Liver (tissue), 9 donors: ENCODE measurements around the gene OAS2. TPM values are rescaled to one million over a fixed set of nuclear protein-coding genes. Genes with fewer than 3 reads are reported as not detected.

Source experiments
- DNase-seq: peaks from one replicate; pipeline ENCODE4 v3.0.0-alpha.2; 2017; ENCODE audit warnings: low spot score
- H3K27ac ChIP-seq, 2 donors: one replicate each; pipeline ENCODE4 v1.7.0; 2013; ENCODE audit warnings: inconsistent platforms in 2 of 2, low read length in 2 of 2, control low read depth in 1 of 2, low read depth in 1 of 2, mild to moderate bottlenecking in 1 of 2
- H3K27me3 ChIP-seq, 4 donors: one replicate each; pipeline versions ENCODE4 v1.6.1 to v1.7.0; 2013; ENCODE audit warnings: low read length in 3 of 4, inconsistent platforms in 1 of 4, mild to moderate bottlenecking in 1 of 4, moderate library complexity in 1 of 4; ENCODE audit not compliant: control insufficient read depth in 4 of 4, insufficient read depth in 4 of 4
- H3K36me3 ChIP-seq, 4 donors: one replicate each; pipeline versions ENCODE4 v1.6.1 to v1.7.0; 2013; ENCODE audit warnings: low read length in 3 of 4, mild to moderate bottlenecking in 3 of 4, low read depth in 1 of 4, moderate library complexity in 1 of 4; ENCODE audit not compliant: control insufficient read depth in 4 of 4, insufficient read depth in 3 of 4
- H3K4me1 ChIP-seq, 4 donors: one replicate each; pipeline versions ENCODE4 v1.6.1 to v1.7.0; 2013; ENCODE audit warnings: low read length in 3 of 4, mild to moderate bottlenecking in 3 of 4, moderate library complexity in 1 of 4; ENCODE audit not compliant: control insufficient read depth in 4 of 4, insufficient read depth in 4 of 4
- H3K4me3 ChIP-seq, 3 donors: one replicate each; pipeline versions ENCODE4 v1.6.1 to v1.7.0; 2013; ENCODE audit warnings: low read length in 3 of 3, control low read depth in 1 of 3, low read depth in 1 of 3, mild to moderate bottlenecking in 1 of 3
- H3K9ac ChIP-seq, 2 donors: one replicate each; pipeline ENCODE4 v1.7.0; 2013; ENCODE audit warnings: low read length in 2 of 2, mild to moderate bottlenecking in 2 of 2, moderate library complexity in 2 of 2, control low read depth in 1 of 2, low read depth in 1 of 2
- H3K9me3 ChIP-seq, 4 donors: one replicate each; pipeline versions ENCODE4 v1.6.1 to v1.7.0; 2013; ENCODE audit warnings: low read length in 3 of 4; ENCODE audit not compliant: control insufficient read depth in 4 of 4
- ATF3 ChIP-seq: IDR thresholded peaks from 2 replicates; pipeline ENCODE4 v1.6.1; 2016; ENCODE audit warnings: antibody characterized with exemption
- CTCF ChIP-seq: fragments of 150-350 bp; IDR thresholded peaks from 2 replicates; pipeline ENCODE4 v1.5.1; 2017; ENCODE audit warnings: improper control_type of control experiment, low read depth, low read length; ENCODE audit not compliant: missing input control
- FOXA1 ChIP-seq: IDR thresholded peaks from 2 replicates; pipeline ENCODE4 v1.6.1; 2016; ENCODE audit warnings: antibody characterized with exemption
- FOXA2 ChIP-seq: IDR thresholded peaks from 2 replicates; pipeline ENCODE4 v1.6.1; 2016; ENCODE audit warnings: antibody characterized with exemption
- GABPA ChIP-seq, 2 donors: IDR thresholded peaks in 1 of 2; conservative IDR thresholded peaks in 1 of 2; 2 replicates each; pipeline ENCODE4 v1.6.1; 2016; ENCODE audit warnings: antibody characterized with exemption in 2 of 2, mild to moderate bottlenecking in 1 of 2, moderate library complexity in 1 of 2
- HNF4A ChIP-seq, 2 donors: conservative IDR thresholded peaks; 2 replicates each; pipeline ENCODE4 v1.6.1; 2016; ENCODE audit warnings: antibody characterized with exemption in 2 of 2, mild to moderate bottlenecking in 2 of 2
- HNF4G ChIP-seq: IDR thresholded peaks from 2 replicates; pipeline ENCODE4 v1.6.1; 2016; ENCODE audit warnings: antibody characterized with exemption
- JUND ChIP-seq, 2 donors: IDR thresholded peaks; 2 replicates each; pipeline ENCODE4 v1.6.1; 2016; ENCODE audit warnings: antibody characterized with exemption in 2 of 2
- MAX ChIP-seq: IDR thresholded peaks from 2 replicates; pipeline ENCODE4 v1.6.1; 2016; ENCODE audit warnings: antibody characterized with exemption
- NR2F2 ChIP-seq: IDR thresholded peaks from 2 replicates; pipeline ENCODE4 v1.6.1; 2016; ENCODE audit warnings: antibody characterized with exemption
- RAD21 ChIP-seq, 2 donors: IDR thresholded peaks; 2 replicates each; pipeline ENCODE4 v1.6.1; 2016; ENCODE audit warnings: antibody characterized with exemption in 2 of 2, mild to moderate bottlenecking in 2 of 2
- REST ChIP-seq: IDR thresholded peaks from 2 replicates; pipeline ENCODE4 v1.6.1; 2016; ENCODE audit warnings: antibody characterized with exemption, mild to moderate bottlenecking
- RXRA ChIP-seq, 2 donors: IDR thresholded peaks; 2 replicates each; pipeline ENCODE4 v1.6.1; 2017 to 2018; ENCODE audit warnings: antibody characterized with exemption in 2 of 2, mild to moderate bottlenecking in 1 of 2
- SP1 ChIP-seq: IDR thresholded peaks from 2 replicates; pipeline ENCODE4 v1.6.1; 2018; ENCODE audit warnings: antibody characterized with exemption, mild to moderate bottlenecking
- TAF1 ChIP-seq: conservative IDR thresholded peaks from 2 replicates; pipeline ENCODE4 v1.6.1; 2016; ENCODE audit warnings: antibody characterized with exemption, mild to moderate bottlenecking
- YY1 ChIP-seq: IDR thresholded peaks from 2 replicates; pipeline ENCODE4 v1.6.1; 2016; ENCODE audit warnings: antibody characterized with exemption, mild to moderate bottlenecking
- ZBTB33 ChIP-seq: IDR thresholded peaks from 2 replicates; pipeline ENCODE4 v1.6.1; 2016; ENCODE audit warnings: antibody characterized with exemption
- WGBS: extraction: QIAGEN DNeasy Blood & Tissue Kit; methylation state at CpG from one replicate; pipeline ENCODE4 v1.1.7; 2013; 5-methylcytosine and 5-hydroxymethylcytosine counted together
- polyA plus RNA-seq, 2 donors: library from polyadenylated mRNA; stranded (reverse) in 1 of 2; unstranded in 1 of 2; fragments of 200-250 nt in 1 of 2; fragments of >200 nt in 1 of 2; fragmentation: Nextera tagmentation in 1 of 2; extraction: Ambion mirVana in 1 of 2; gene quantifications; one replicate each; pipeline versions ENCODE4 v1.2.1 to v1.2.3, GENCODE V29; 2013 to 2015
- total RNA-seq, 2 donors: library from RNA; depleted of rRNA; stranded (reverse); fragments of >200 nt; gene quantifications; one replicate each; pipeline ENCODE4 v1.2.3, GENCODE V29; 2014
- donor health status: healthy.
- donor health status: healthy.
- donor health status: healthy.
- donor health status: healthy.
- donor health status: healthy.

The OAS2 gene
- total and polyA plus RNA-seq, 4 donors = 3.3 to 9.4 (median 6.9) TPM

- Histone ChIP-seq H3K4me3 (no peak overlapping the region), H3K36me3 (no peaks in the 10 kb centered on the region), H3K9me3 (no peaks in the 10 kb centered on the region), H3K27me3 (no peaks in the 10 kb centered on the region), H3K4me1 (peaks cover 11 to 35% (median 22%) of the 10 kb centered on the region in 4 donors), H3K27ac (no peak overlapping the region), H3K9ac (no peak overlapping the region)
- no peak for DNase-seq
- 90% methylated on average over 7 of the region's 7 CpGs for WGBS
- no peak for TF ChIP-seq TAF1
- TF ChIP-seq RXRA (IDR thresholded peaks at IDR 0.05) = no peak
- TF ChIP-seq FOXA1 = no peak
- no peak for TF ChIP-seq HNF4G
- TF ChIP-seq JUND (IDR thresholded peaks at IDR 0.05) = no peak
- TF ChIP-seq ATF3 = no peak
- TF ChIP-seq SP1 = no peak
- no peak for TF ChIP-seq RAD21 (IDR thresholded peaks at IDR 0.05)
- TF ChIP-seq CTCF = no peak
- TF ChIP-seq ZBTB33 = no peak
- TF ChIP-seq REST = no peak
- TF ChIP-seq MAX = no peak
Measured at GRCh38 chr12:113060336-113060960, 82.1 kb downstream of the OAS2 start.

GRCh38 chr12:113061061-113061694 lies 82.9 kb downstream of the OAS2 start:
- DNase-seq = no peak
- Histone ChIP-seq H3K4me1 (peaks cover 10 to 34% (median 21%) of the 10 kb centered on the region in 4 donors), H3K9ac (peak overlapping the region in 1 of 2 donors; percentile 6), H3K27me3 (no peaks in the 10 kb centered on the region), H3K36me3 (no peaks in the 10 kb centered on the region), H3K4me3 (no peak overlapping the region), H3K27ac (peak overlapping the region in 1 of 2 donors; percentile 38), H3K9me3 (no peaks in the 10 kb centered on the region)
- 78% methylated on average over 10 of the region's 10 CpGs for WGBS
- TF ChIP-seq NR2F2 (no peak), RAD21 (IDR thresholded peaks at IDR 0.05) (no peak), FOXA2 (no peak), ZBTB33 (no peak), GABPA (IDR thresholded peaks at IDR 0.05 in 1 of 2, conservative IDR thresholded peaks at IDR 0.05 in 1 of 2) (no peak), MAX (no peak), HNF4A (conservative IDR thresholded peaks at IDR 0.05) (no peak), TAF1 (no peak), FOXA1 (no peak), JUND (IDR thresholded peaks at IDR 0.05) (no peak), CTCF (no peak), YY1 (no peak), SP1 (no peak)
